MG63 (cell line): Measurements from ENCODE around the gene OR2C3. TPM values are rescaled to one million over a fixed set of nuclear protein-coding genes. Genes with fewer than 3 reads are reported as not detected.

Experiments
- total RNA-seq: library from RNA; depleted of rRNA; stranded (reverse); fragments of >200 nt; shearing (Covaris generic); gene quantifications from 2 replicates; pipeline ENCODE4 v1.2.3, GENCODE V29; 2014; ENCODE audit warnings: low replicate concordance; rRNA removed

The OR2C3 gene
- total RNA-seq, 1 experiment from 2014 or later, result not detected

Other genes with a start within 250 kb of the OR2C3 start
- 35.9 and 42.5 TPM in 2 replicates for gene ZNF496, start 204.6 kb downstream of the OR2C3 start, total RNA-seq
- 0.23 TPM in 1 of 2 replicates, not detected in the other for gene NLRP3, start 120.3 kb downstream of the OR2C3 start, total RNA-seq
- gene OR2B11, start 78.3 kb downstream of the OR2C3 start, total RNA-seq, result not detected in 2 replicates
- not detected in 2 replicates for gene GCSAML, start 12.7 kb upstream of the OR2C3 start, total RNA-seq
- not detected in 2 replicates for gene OR2G2, start 51.9 kb upstream of the OR2C3 start, total RNA-seq
- not detected in 2 replicates for gene OR2G3, start 69.1 kb upstream of the OR2C3 start, total RNA-seq
- gene OR13G1, start 143.3 kb upstream of the OR2C3 start, total RNA-seq, result not detected in 2 replicates
- gene OR6F1, start 180.2 kb upstream of the OR2C3 start, total RNA-seq, result not detected in 2 replicates
- not detected in 2 replicates for gene OR14K1, start 202.2 kb upstream of the OR2C3 start, total RNA-seq
- not detected in 2 replicates for gene OR14A2, start 211.7 kb upstream of the OR2C3 start, total RNA-seq
- gene OR1C1, start 224.1 kb upstream of the OR2C3 start, total RNA-seq, result not detected in 2 replicates